ENCODE results near the gene CLPTM1L.

DNA sequence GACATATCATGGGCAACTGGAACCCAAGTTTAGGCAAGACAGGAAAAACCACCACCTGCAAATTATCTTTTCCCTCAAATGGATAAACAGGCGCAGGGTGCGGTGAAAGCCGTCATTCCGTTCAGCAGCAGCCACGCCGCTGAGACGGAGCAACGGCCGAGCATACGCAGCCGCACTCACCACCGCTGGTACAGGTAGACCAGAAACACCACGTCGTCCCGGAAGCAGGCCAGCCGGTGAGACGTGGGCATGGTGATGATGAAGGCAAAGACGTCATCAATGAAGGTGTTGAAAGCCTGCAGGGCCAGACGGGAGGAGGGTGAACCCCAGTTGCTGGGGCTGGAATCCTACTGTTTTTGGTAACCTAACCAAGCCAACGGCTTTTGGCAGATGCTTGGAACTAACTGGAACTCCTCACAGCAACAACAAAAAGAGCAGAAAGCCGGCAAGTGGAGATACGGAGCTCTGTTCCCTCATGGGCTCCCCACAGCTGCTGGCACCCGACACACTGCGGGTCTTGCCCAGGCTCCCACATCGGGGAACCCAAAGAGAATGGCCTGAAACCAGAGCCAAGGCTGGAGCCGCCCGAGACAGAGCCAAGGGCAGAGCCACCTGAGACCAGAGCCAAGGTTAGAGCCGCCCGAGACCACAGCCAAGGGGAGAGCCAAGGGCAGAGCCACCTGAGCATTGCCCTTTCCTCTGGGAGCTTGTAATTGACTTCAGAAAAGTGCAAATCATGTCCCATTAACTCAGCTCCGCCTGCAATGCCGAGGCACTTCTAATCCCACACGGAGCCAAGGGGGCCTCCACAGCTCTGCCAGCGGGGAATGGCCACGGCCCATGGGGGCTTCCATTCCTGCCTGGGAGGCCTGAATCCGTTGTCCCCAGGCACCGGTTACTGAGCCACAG is 24.2 kb downstream of the CLPTM1L start:
- TF ChIP-seq POLR2AphosphoS5 (IDR thresholded peaks at IDR 0.05) = no peak
- no peak for TF ChIP-seq CTCF (IDR thresholded peaks at IDR 0.05)
- TF ChIP-seq POLR2A (IDR thresholded peaks at IDR 0.05) = no peak

Data from stomach (tissue), 4 donors.